ENCODE data around the gene THEMIS.

DNA sequence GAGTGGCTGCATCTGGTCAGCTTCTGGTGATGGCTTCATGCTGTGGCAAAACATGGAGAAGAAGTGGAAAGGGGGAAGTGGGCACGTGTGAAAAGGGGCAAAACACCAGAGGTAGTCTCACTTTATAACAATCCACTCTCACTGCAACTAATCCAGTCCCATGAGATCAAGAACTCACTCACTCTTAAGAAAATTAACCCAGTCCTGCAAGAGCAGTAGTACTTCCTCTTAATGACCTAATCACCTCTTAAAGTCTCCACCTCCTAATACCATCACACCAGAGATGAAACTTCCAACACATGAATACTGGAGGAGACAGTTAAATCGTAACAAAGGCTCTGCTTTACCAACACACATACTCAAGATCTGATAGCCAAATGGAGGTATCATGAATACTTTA, 152.6 kb downstream of the THEMIS start:
- TF ChIP-seq, protein P1, sequence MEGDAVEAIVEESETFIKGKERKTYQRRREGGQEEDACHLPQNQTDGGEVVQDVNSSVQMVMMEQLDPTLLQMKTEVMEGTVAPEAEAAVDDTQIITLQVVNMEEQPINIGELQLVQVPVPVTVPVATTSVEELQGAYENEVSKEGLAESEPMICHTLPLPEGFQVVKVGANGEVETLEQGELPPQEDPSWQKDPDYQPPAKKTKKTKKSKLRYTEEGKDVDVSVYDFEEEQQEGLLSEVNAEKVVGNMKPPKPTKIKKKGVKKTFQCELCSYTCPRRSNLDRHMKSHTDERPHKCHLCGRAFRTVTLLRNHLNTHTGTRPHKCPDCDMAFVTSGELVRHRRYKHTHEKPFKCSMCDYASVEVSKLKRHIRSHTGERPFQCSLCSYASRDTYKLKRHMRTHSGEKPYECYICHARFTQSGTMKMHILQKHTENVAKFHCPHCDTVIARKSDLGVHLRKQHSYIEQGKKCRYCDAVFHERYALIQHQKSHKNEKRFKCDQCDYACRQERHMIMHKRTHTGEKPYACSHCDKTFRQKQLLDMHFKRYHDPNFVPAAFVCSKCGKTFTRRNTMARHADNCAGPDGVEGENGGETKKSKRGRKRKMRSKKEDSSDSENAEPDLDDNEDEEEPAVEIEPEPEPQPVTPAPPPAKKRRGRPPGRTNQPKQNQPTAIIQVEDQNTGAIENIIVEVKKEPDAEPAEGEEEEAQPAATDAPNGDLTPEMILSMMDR (conservative IDR thresholded peaks at IDR 0.05; ENCODE audit: low read depth, low read length): no peak
- no peak for TF ChIP-seq EZH2 (IDR thresholded peaks at IDR 0.05; ENCODE audit: borderline replicate concordance, low read depth, low read length, poor library complexity, severe bottlenecking)

Measured in A673 (cell line).